SK-N-SH (cell line): ENCODE results near the gene PHF14. TPM values are rescaled to one million over a fixed set of nuclear protein-coding genes. Genes with fewer than 3 reads are reported as not detected.

Source experiments
- CTCF ChIA-PET: fragments of 300-600, 350-600 bp; formaldehyde crosslinking; extraction: SDS; loops from one replicate; lab custom pipeline; 2021; lab: Yijun Ruan, JAX
- POLR2A ChIA-PET: fragments of 350-600 bp; sonication (Branson Sonifier 250); formaldehyde crosslinking; extraction: SDS; loops from one replicate; lab custom pipeline; 2020; ENCODE audit warnings: antibody characterized with exemption, inconsistent platforms; lab: Yijun Ruan, JAX
- DNase-seq: peaks from one replicate; pipeline ENCODE4 v3.0.0; 2012
- H2AFZ ChIP-seq: fragments of 200-600 bp; sonication (generic); 2 replicates; pipeline ENCODE4 v1.8.1; 2016; ENCODE audit warnings: antibody characterized with exemption, mild to moderate bottlenecking, low read depth
- H3F3A ChIP-seq: fragments of 200-600 bp; sonication (generic); replicated peaks from 2 replicates; pipeline ENCODE3; 2016; ENCODE audit warnings: antibody characterized with exemption, mild to moderate bottlenecking; ENCODE audit not compliant: insufficient read depth
- H3K27ac ChIP-seq, 2 experiments: fragments of 200-500 bp in 1 of 2; fragments of 200-600 bp in 1 of 2; sonication (Bioruptor generic) in 1 of 2; sonication (generic), shearing (Covaris generic) in 1 of 2; 2 replicates each; pipeline versions ENCODE4 v1.5.1 to v1.6.1; 2014 to 2016; ENCODE audit warnings: low read depth in 2 of 2, inconsistent platforms in 1 of 2, low read length in 1 of 2, mild to moderate bottlenecking in 1 of 2, mixed read lengths in 1 of 2
- H3K27me3 ChIP-seq: fragments of 200-600 bp; sonication (generic), shearing (Covaris generic); 2 replicates; pipeline ENCODE4 v1.6.1; 2016; ENCODE audit warnings: mixed run types; ENCODE audit not compliant: insufficient read depth
- H3K36me3 ChIP-seq, 2 experiments: fragments of 200-500 bp in 1 of 2; fragments of 200-600 bp in 1 of 2; sonication (Bioruptor generic) in 1 of 2; sonication (generic) in 1 of 2; replicated peaks in 1 of 2; 2 replicates each; pipeline versions ENCODE3 to v1.5.1; 2014 to 2016; ENCODE audit warnings: low read length in 1 of 2, mild to moderate bottlenecking in 1 of 2; ENCODE audit not compliant: insufficient read depth in 2 of 2, control insufficient read depth in 1 of 2
- H3K4me1 ChIP-seq, 2 experiments: fragments of 200-500 bp in 1 of 2; fragments of 200-600 bp in 1 of 2; sonication (Bioruptor generic) in 1 of 2; sonication (generic), shearing (Covaris generic) in 1 of 2; 2 replicates each; pipeline versions ENCODE4 v1.5.1 to v1.6.1; 2014 to 2016; ENCODE audit warnings: low read depth in 1 of 2, low read length in 1 of 2, mixed run types in 1 of 2; ENCODE audit not compliant: insufficient read depth in 2 of 2, control insufficient read depth in 1 of 2
- H3K4me2 ChIP-seq: fragments of 200-600 bp; sonication (generic), shearing (Covaris generic); 2 replicates; pipeline ENCODE4 v1.6.1; 2017; ENCODE audit warnings: mixed run types
- H3K4me3 ChIP-seq, 2 experiments: fragments of 200-500 bp in 1 of 2; fragments of 200-600 bp in 1 of 2; sonication (Bioruptor generic) in 1 of 2; sonication (generic), shearing (Covaris generic) in 1 of 2; 2 replicates each; pipeline versions ENCODE4 v1.5.1 to v1.8.1; 2014 to 2016; ENCODE audit warnings: low read depth in 2 of 2, inconsistent platforms in 1 of 2, low read length in 1 of 2, mild to moderate bottlenecking in 1 of 2, mixed read lengths in 1 of 2, moderate library complexity in 1 of 2
- H3K79me2 ChIP-seq: fragments of 200-600 bp; sonication (generic); 2 replicates; pipeline ENCODE4 v1.8.1; 2017; ENCODE audit warnings: mild to moderate bottlenecking; ENCODE audit not compliant: insufficient read depth
- H3K9ac ChIP-seq: fragments of 200-600 bp; sonication (generic); 2 replicates; pipeline ENCODE4 v1.6.1; 2017; ENCODE audit warnings: mixed run types
- H3K9me2 ChIP-seq: fragments of 200-600 bp; sonication (generic); 2 replicates; pipeline ENCODE4 v1.6.1; 2017; ENCODE audit warnings: mixed run types
- H3K9me3 ChIP-seq: fragments of 200-600 bp; sonication (generic); 2 replicates; pipeline ENCODE4 v1.6.1; 2017; ENCODE audit warnings: mixed run types, mild to moderate bottlenecking, moderate library complexity
- H4K20me1 ChIP-seq: fragments of 200-600 bp; sonication (generic); 2 replicates; pipeline ENCODE4 v1.6.1; 2017; ENCODE audit warnings: mild to moderate bottlenecking, mixed run types; ENCODE audit not compliant: insufficient read depth
- CHD2 ChIP-seq: fragments of 150-350 bp; IDR thresholded peaks from 2 replicates; pipeline ENCODE4 v1.6.1; 2018; ENCODE audit warnings: low read length; ENCODE audit not compliant: partially characterized antibody
- EP300 ChIP-seq, 2 experiments: IDR thresholded peaks; 2 replicates each; pipeline versions ENCODE4 v1.4.0 to v1.6.1; 2012; ENCODE audit warnings: borderline replicate concordance in 1 of 2, low read depth in 1 of 2, low read length in 1 of 2
- FOXJ3 ChIP-seq: sonication (generic); formaldehyde crosslinking; IDR thresholded peaks from 2 replicates; pipeline ENCODE4 v1.5.1; 2020; ENCODE audit warnings: mild to moderate bottlenecking, missing genetic modification reagents
- FOXM1 ChIP-seq: IDR thresholded peaks from 2 replicates; pipeline ENCODE4 v1.4.0; 2012; ENCODE audit warnings: low read depth, mild to moderate bottlenecking
- GATA2 ChIP-seq: sonication (generic); formaldehyde crosslinking; IDR thresholded peaks from 2 replicates; pipeline ENCODE4 v1.5.0; 2020; ENCODE audit warnings: mild to moderate bottlenecking, missing genetic modification reagents
- JUND ChIP-seq: IDR thresholded peaks from 2 replicates; pipeline ENCODE4 v1.4.0; 2012
- MEF2A ChIP-seq: IDR thresholded peaks from 2 replicates; pipeline ENCODE4 v1.4.0; 2012; ENCODE audit warnings: low read depth, borderline replicate concordance
- NFIC ChIP-seq: IDR thresholded peaks from 2 replicates; pipeline ENCODE4 v1.4.0; 2012; ENCODE audit warnings: borderline replicate concordance
- PBX3 ChIP-seq: IDR thresholded peaks from 2 replicates; pipeline ENCODE4; 2012
- POLR2AphosphoS5 ChIP-seq: IDR thresholded peaks from 2 replicates; pipeline ENCODE4 v1.6.1; 2012; ENCODE audit warnings: low read depth, low read length
- REST ChIP-seq: IDR thresholded peaks from 2 replicates; pipeline ENCODE4 v1.6.1; 2012; ENCODE audit warnings: mild to moderate bottlenecking, low read depth, low read length, moderate library complexity
- RXRA ChIP-seq: IDR thresholded peaks from 2 replicates; pipeline ENCODE4 v1.4.0; 2012; ENCODE audit warnings: low read depth, mild to moderate bottlenecking, borderline replicate concordance
- SMC3 ChIP-seq: IDR thresholded peaks from 2 replicates; pipeline ENCODE4 v1.6.1; 2012; ENCODE audit warnings: low read depth, low read length, improper control_type of control experiment
- TCF12 ChIP-seq: IDR thresholded peaks from 2 replicates; pipeline ENCODE4 v1.4.0; 2012
- TEAD4 ChIP-seq: IDR thresholded peaks from 2 replicates; pipeline ENCODE4 v1.4.0; 2012; ENCODE audit warnings: mild to moderate bottlenecking, borderline replicate concordance; ENCODE audit not compliant: insufficient read depth
- YY1 ChIP-seq: IDR thresholded peaks from 2 replicates; pipeline ENCODE4 v1.4.0; 2012; ENCODE audit warnings: low read depth, mild to moderate bottlenecking
- polyA plus RNA-seq, 3 experiments: library from polyadenylated mRNA; depleted of rRNA; stranded (reverse); fragments of >200 nt; gene quantifications; 2 replicates each; pipeline ENCODE4 v1.2.3, GENCODE V29; 2012

The PHF14 gene
- polyA plus RNA-seq, 1 of the 3 experiments (the other 2 are of a cell fraction), result 19.2 TPM

GRCh38 chr7:11127114-11127785 lies 153.6 kb downstream of the PHF14 start (continued):
- TF ChIP-seq FOXJ3, result no peak
- no peak for TF ChIP-seq PBX3
- no peak for TF ChIP-seq FOXM1

GRCh38 chr7:11127988-11128387 lies 154.3 kb downstream of the PHF14 start:
- Histone ChIP-seq H3F3A (peaks cover 13% of the 10 kb centered on the region), H4K20me1 (no peaks in the 10 kb centered on the region), H3K9me2 (no peaks in the 10 kb centered on the region), H3K4me2 (no peak overlapping the region), H3K36me3 (peaks cover 24 to 27% of the 10 kb centered on the region in 2 experiments), H2AFZ (no peak overlapping the region), H3K4me1 (peaks cover 14 to 35% of the 10 kb centered on the region in 2 experiments; a peak in 2 of 4 replicates), H3K27ac (peak overlapping the region; percentile 26 to 72; a peak in 2 of 4 replicates), H3K27me3 (no peaks in the 10 kb centered on the region), H3K4me3 (no peak overlapping the region), H3K9ac (no peak overlapping the region), H3K79me2 (no peaks in the 10 kb centered on the region), H3K9me3 (no peaks in the 10 kb centered on the region)
- DNase-seq, result no peak
- no peak for TF ChIP-seq YY1
- no peak; the same call in 1 of the 2 replicates for TF ChIP-seq RXRA
- TF ChIP-seq GATA2 (CRISPR knock-in tag), result no peak
- TF ChIP-seq JUND, result peak; percentile 55
- no peak for TF ChIP-seq REST
- TF ChIP-seq CHD2, result no peak
- 0 out of 2 replicates have a peak, but pooled peaks have one; percentile 38 for TF ChIP-seq FOXM1
- peak; percentile 26; the same call in 1 of the 2 replicates for TF ChIP-seq NFIC
- TF ChIP-seq SMC3, result no peak
- peak; percentile 95 for TF ChIP-seq TCF12
- TF ChIP-seq POLR2AphosphoS5, result peak; percentile 49; the same call in 1 of the 2 replicates
- peak; percentile 72 for TF ChIP-seq PBX3
- no peak for TF ChIP-seq MEF2A
- TF ChIP-seq EP300 (IDR thresholded peaks at IDR 0.05; ENCODE audit: borderline replicate concordance in 1 of 2, low read depth in 1 of 2, low read length in 1 of 2), result peak in 1 of 2 experiments; percentile 61; a peak in 1 of 4 replicates
- TF ChIP-seq TEAD4, result peak; percentile 35; the same call in 1 of the 2 replicates
- CTCF ChIA-PET, result no interaction called here
- POLR2A ChIA-PET, result no interaction called here
